ENCODE measurements around the gene OCA2. TPM values are rescaled to one million over a fixed set of nuclear protein-coding genes. Genes with fewer than 3 reads are reported as not detected.

The OCA2 gene
- total RNA-seq, 1 donor from 2014 or later = 1.0 TPM

DNA sequence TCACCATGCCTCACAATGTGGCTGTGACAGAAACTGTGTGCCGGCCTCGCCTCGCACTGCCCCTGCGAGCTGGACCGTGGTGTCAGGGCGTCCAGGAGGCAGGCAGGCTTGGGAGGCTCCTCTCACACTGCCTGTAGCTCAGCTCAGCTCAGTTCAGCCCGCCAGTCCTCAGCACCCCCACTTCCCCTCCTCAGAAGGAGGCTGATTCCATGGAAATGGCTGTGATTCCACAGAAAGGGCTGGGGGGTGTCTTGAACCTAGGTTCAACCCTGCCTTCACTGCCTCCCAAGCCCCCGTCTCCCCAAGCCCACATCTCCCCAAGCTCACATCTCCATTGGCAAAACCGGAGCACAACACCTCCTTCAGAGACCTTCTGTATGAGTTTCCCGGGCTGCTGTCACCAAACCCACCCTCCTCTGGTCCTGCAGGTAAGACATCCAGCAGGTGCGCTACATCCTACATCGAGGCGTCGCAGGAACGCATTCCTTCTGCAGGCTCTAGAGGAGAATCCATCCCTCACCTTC is 94.0 kb downstream of the OCA2 start:
- H3K4me1 Mint-ChIP-seq = no peaks in the 10 kb centered on the region
- no peak for TF ChIP-seq CTCF (IDR thresholded peaks at IDR 0.05; ENCODE audit: unreplicated experiment)
- H3K9me3 Mint-ChIP-seq = peaks cover 10% of the 10 kb centered on the region
- no peak for DNase-seq (ENCODE audit: low spot score in 2 of 2, unreplicated experiment in 2 of 2)
- H3K27me3 Mint-ChIP-seq (ENCODE audit: low read depth) = peaks cover 4% of the 10 kb centered on the region
- H3K36me3 Mint-ChIP-seq = no peaks in the 10 kb centered on the region
- no peak overlapping the region for H3K27ac Mint-ChIP-seq
- H3K4me3 Mint-ChIP-seq = no peak overlapping the region

DNA sequence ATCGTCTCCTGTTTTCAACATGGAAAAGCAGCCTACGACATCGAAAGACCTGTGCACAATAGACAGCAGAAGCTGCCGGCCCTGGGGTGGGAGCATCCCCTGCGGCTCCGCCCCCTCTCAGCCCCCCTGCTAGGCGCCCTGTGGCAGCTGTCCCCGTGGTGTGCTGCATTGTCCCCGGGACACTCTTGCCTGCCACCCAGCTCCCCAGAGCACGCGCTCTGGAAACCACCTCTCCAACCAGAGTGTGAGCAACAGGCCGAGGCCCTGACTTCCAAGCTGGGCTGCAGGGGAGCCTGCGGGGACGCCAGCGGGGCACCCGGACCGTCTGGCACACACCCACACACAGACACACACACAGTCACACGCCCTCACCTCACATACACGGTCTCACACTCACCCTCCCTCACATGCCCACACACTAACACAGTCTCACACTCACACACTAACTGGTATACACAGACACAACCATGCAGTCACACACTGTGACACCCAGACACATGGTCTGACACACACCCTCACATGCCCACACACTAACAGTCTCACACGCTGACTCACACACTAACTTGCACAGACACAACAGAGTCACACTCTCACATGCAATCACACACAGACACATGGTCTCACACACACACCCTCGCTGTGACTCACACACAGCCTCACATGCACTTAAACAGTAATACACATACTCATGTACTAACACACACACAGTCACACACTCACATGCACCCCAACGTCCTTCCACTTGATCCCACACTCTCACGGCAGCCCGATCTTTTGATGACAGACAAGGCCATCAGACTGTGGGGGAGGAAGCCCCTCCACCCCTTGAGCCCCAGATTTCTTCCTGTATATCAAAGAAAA is 94.7 kb downstream of the OCA2 start:
- Mint-ChIP-seq H3K9me3 (peaks cover 5% of the 10 kb centered on the region), H3K4me1 (no peaks in the 10 kb centered on the region), H3K4me3 (no peak overlapping the region), H3K36me3 (no peaks in the 10 kb centered on the region), H3K27me3 (ENCODE audit: low read depth) (peaks cover 4% of the 10 kb centered on the region), H3K27ac (no peak overlapping the region)
- no peak for DNase-seq (ENCODE audit: low spot score in 2 of 2, unreplicated experiment in 2 of 2)
- no peak for TF ChIP-seq CTCF (IDR thresholded peaks at IDR 0.05; ENCODE audit: unreplicated experiment)

DNA sequence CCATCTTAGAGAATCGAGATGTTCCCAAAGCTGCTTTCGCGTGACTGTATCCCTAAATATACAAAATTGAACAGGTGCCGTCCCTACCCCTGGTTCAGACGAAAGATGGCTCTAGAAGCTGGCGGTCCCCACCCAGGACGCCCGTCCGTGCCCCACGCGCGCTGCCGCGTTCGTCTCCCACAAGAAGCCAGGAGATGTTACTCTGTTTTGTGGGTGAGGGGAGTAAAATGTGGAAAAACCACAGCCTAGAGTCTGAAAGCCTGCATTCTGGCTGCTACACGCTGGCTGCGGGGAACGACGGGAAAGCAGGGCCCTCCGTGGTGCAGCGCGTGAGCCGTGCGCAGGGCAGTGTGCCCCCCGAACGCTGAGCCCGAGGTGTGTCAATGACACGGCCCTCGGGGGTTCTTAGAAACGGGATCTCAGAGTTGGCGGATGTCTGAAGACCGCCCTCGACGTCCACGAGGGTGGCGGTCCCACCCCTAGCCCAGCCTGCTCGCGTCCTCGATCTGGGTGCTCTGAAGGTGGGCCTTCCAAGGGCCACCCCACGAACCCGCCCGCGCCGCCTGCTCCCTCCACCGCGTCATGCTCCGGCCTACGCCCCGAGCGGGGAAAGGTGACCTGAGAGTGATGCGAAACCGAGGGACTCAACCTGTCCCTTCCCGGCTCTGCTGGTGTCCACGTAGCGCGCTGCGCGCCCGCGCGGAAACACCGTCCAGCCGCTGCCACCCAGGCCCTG is 95.6 kb downstream of the OCA2 start:
- Mint-ChIP-seq H3K4me1 (no peaks in the 10 kb centered on the region), H3K4me3 (no peak overlapping the region), H3K27me3 (ENCODE audit: low read depth) (peaks cover 4% of the 10 kb centered on the region), H3K36me3 (no peaks in the 10 kb centered on the region), H3K9me3 (peaks cover 4% of the 10 kb centered on the region), H3K27ac (no peak overlapping the region)
- no peak for TF ChIP-seq CTCF (IDR thresholded peaks at IDR 0.05; ENCODE audit: unreplicated experiment)
- DNase-seq (ENCODE audit: low spot score in 2 of 2, unreplicated experiment in 2 of 2) = no peak

- Mint-ChIP-seq H3K27ac (no peak overlapping the region), H3K9me3 (no peaks in the 10 kb centered on the region), H3K27me3 (ENCODE audit: low read depth) (peaks cover 4% of the 10 kb centered on the region), H3K4me1 (no peaks in the 10 kb centered on the region), H3K4me3 (no peak overlapping the region), H3K36me3 (no peaks in the 10 kb centered on the region)
- no peak for DNase-seq (ENCODE audit: low spot score in 2 of 2, unreplicated experiment in 2 of 2)
- TF ChIP-seq CTCF (IDR thresholded peaks at IDR 0.05; ENCODE audit: unreplicated experiment) = no peak
Observed at GRCh38 chr15:28002867-28003266, 96.2 kb downstream of the OCA2 start.

DNA sequence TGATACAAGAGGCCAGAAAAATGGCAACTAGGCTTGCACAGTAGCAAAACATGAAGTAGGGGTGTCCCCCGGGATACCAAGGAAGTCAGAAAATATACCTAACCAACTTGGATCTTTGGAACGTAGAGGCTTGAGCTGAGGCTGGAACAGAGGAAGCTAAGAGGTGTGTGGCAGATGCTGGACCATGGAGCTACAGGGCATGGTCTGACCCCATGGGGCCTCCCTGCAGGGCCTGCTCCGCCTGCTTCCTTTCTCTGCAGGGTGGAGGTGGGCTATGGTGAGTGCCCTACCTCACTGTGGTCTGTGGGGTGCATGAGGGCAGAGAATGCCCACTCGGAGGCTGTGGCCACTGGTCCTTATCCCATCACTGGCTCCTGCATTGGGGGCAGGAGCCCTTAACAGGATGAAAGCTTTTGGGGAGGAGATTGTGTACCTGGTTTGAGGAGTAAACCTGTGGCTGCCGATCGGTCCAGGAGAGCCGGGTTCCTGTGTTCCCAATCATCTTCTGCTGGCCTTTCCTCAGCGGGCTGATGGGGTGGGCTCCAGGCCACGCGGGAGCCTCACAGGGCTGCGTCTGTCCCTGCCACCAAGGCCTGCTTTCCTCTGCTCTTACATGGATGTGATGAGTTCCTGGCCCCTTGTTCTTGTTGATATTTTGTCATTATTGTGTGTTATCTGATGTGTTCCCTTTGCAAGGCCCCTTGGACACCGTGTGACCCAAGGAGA is 96.8 kb downstream of the OCA2 start:
- Mint-ChIP-seq H3K9me3 (no peaks in the 10 kb centered on the region), H3K4me3 (no peak overlapping the region), H3K4me1 (no peaks in the 10 kb centered on the region), H3K27me3 (ENCODE audit: low read depth) (peaks cover 4% of the 10 kb centered on the region), H3K36me3 (no peaks in the 10 kb centered on the region), H3K27ac (no peak overlapping the region)
- DNase-seq (ENCODE audit: low spot score in 2 of 2, unreplicated experiment in 2 of 2) = no peak
- no peak for TF ChIP-seq CTCF (IDR thresholded peaks at IDR 0.05; ENCODE audit: unreplicated experiment)

Data from mesothelial cell of epicardium (in vitro differentiated cells).